Adrenal gland (tissue), 12 donors: ENCODE results near the gene CHD1L. TPM values are rescaled to one million over a fixed set of nuclear protein-coding genes. Genes with fewer than 3 reads are reported as not detected.

Experiments
- DNase-seq, 7 donors: peaks; one replicate each; pipeline ENCODE4 v3.0.0-alpha.2; 2019 to 2020
- H3K27ac ChIP-seq, 5 donors: fragments of 200-600 bp; sonication (generic) in 4 of 5; 1 replicate in 3 of 5; 2 replicates in 2 of 5; pipeline versions ENCODE4 v1.5.1 to v1.8.0; 2016 to 2020; ENCODE audit warnings: mild to moderate bottlenecking in 1 of 5
- H3K27me3 ChIP-seq: fragments of 200-600 bp; 2 replicates; pipeline ENCODE4 v1.8.0; 2021
- H3K36me3 ChIP-seq, 2 donors: fragments of 200-600 bp; replicated peaks in 1 of 2; 1 replicate in 1 of 2; 2 replicates in 1 of 2; pipeline versions ENCODE4 v1.5.1 to v1.8.0; 2018 to 2022
- H3K4me1 ChIP-seq, 2 donors: fragments of 200-600 bp; replicated peaks in 1 of 2; 1 replicate in 1 of 2; 2 replicates in 1 of 2; pipeline versions ENCODE4 v1.5.1 to v1.8.0; 2018 to 2021
- H3K4me3 ChIP-seq, 4 donors: fragments of 200-600 bp; sonication (generic) in 3 of 4; one replicate each; pipeline ENCODE4 v1.5.1; 2016 to 2018
- H3K9me3 ChIP-seq, 3 donors: fragments of 200-600 bp; sonication (generic) in 1 of 3; replicated peaks in 1 of 3; 1 replicate in 2 of 3; 2 replicates in 1 of 3; pipeline versions ENCODE4 v1.5.1 to v1.8.0; 2016 to 2021
- POLR2A ChIP-seq, 2 donors: fragments of 450-650 bp; IDR thresholded peaks; one replicate each; pipeline ENCODE4 v1.6.1; 2017; ENCODE audit warnings: antibody characterized with exemption in 2 of 2, mild to moderate bottlenecking in 2 of 2, moderate library complexity in 1 of 2
- WGBS, 4 donors: extraction: QIAGEN DNeasy Blood & Tissue Kit in 2 of 4; methylation state at CpG; one replicate each; pipeline versions ENCODE4 v1.1.5 to v1.1.7; 2013 to 2017; 5-methylcytosine and 5-hydroxymethylcytosine counted together
- intact Hi-C, 2 donors: fragments of 100-400 bp; cut with DNase I; formaldehyde crosslinking; loops; one replicate each; pipeline versions ENCODE4 v1.14.1 to v1.15.0; 2022 to 2023
- polyA plus RNA-seq, 3 donors: library from polyadenylated mRNA; stranded (reverse); fragments of 200-250 nt in 2 of 3; fragments of 350-450 nt in 1 of 3; fragmentation: Illumina TruSeq in 1 of 3; extraction: RNeasy Lipid Tissue Mini Kit (QIAGEN cat#74804) in 1 of 3; gene quantifications; one replicate each; pipeline ENCODE4 v1.2.3, GENCODE V29; 2013 to 2014
- total RNA-seq, 9 donors: library from RNA; depleted of rRNA in 4 of 9; stranded (reverse); fragments of >200 nt in 4 of 9; fragments of 120-200 nt in 1 of 9; fragmentation: NEBNext Ultra II Directional in 1 of 9; extraction: Animal tissue kit (Norgen Biotek cat#: 25700) in 1 of 9; gene quantifications; one replicate each; pipeline versions ENCODE4 v1.1.0 to v1.2.4, GENCODE V29; 2013 to 2023
- TF ChIP-seq, protein P1 (sequence below), 6 experiments: fragments of 450-650 bp in 4 of 6; fragments of 200-600 bp in 2 of 6; sonication (generic) in 1 of 6; IDR thresholded peaks; 1 replicate in 5 of 6; 2 replicates in 1 of 6; pipeline versions ENCODE4 v1.5.1 to v1.8.0; 2016 to 2021; ENCODE audit warnings: antibody characterized with exemption in 6 of 6, mild to moderate bottlenecking in 2 of 6, moderate library complexity in 1 of 6
- donor health status: healthy with polysubstance abuse.
- donor health status: Bipolar disorder and iron deficiency.
- donor health status: DM: yes; HTN: yes; CAD: no.
- donor health status: DM: no; HTN: no; CAD: no.
- donor health status: DM: no; HTN: no; CAD: no.
- donor health status: DM: yes; HTN: yes; CAD: no.

Gene CHD1L
- total and polyA plus RNA-seq, 12 donors = 11.8 to 28.9 (median 22.6) TPM

DNA sequence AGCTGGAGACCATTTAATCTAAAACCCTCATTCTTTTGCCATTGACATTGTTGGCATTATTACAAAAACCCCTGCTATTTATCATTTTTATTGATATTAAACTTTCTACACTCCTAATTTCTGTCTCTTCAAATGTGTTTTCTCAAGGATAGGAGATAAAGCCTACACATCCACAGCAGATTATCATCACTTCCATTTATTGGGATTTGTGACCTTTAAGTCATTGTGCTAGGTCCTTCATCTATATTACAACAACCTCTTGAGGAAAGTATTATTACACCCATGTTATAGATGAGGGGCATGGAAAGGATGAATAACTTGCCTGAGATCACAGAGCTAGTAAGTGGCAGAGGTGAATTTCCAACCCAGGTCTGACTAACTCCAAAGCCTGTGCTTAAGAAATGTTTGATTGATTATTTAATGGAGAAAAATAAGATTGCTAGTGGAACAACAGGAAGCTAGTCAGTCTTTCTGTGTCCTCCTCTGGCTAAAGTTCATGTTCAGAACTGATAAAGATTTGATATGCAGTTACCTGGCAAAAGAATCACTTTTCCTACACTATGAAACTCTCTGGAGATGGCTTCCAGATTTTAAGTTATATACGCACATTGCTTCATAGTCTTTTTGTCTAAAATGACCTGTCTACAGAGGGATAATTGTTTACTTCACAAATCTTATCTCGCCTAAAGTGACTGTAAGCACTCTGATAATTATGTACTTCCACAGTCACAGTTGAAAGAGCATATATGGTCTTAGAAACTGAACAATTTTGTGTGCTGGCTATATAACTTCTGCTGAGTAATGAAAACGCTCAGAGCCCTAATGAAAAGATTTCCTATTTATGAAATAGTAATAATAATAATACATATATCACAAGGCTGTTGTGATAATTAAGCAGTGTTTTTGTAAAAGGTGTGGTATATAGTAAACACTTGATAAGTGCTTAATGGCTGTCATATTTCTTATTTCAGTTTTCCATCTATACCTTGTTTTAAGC is 32.4 kb upstream of the CHD1L start:
- Histone ChIP-seq H3K36me3 (no peaks in the 10 kb centered on the region), H3K4me3 (no peak overlapping the region), H3K9me3 (no peaks in the 10 kb centered on the region), H3K27me3 (no peaks in the 10 kb centered on the region), H3K27ac (no peak overlapping the region), H3K4me1 (no peaks in the 10 kb centered on the region)
- no peak for DNase-seq
- WGBS, 4 donors = 92 to 98% (median 95%) methylated on average over 3 of the region's 3 CpGs
- intact Hi-C loops = no loop called here
- no peak for TF ChIP-seq POLR2A (IDR thresholded peaks at IDR 0.05)
- TF ChIP-seq, protein P1, sequence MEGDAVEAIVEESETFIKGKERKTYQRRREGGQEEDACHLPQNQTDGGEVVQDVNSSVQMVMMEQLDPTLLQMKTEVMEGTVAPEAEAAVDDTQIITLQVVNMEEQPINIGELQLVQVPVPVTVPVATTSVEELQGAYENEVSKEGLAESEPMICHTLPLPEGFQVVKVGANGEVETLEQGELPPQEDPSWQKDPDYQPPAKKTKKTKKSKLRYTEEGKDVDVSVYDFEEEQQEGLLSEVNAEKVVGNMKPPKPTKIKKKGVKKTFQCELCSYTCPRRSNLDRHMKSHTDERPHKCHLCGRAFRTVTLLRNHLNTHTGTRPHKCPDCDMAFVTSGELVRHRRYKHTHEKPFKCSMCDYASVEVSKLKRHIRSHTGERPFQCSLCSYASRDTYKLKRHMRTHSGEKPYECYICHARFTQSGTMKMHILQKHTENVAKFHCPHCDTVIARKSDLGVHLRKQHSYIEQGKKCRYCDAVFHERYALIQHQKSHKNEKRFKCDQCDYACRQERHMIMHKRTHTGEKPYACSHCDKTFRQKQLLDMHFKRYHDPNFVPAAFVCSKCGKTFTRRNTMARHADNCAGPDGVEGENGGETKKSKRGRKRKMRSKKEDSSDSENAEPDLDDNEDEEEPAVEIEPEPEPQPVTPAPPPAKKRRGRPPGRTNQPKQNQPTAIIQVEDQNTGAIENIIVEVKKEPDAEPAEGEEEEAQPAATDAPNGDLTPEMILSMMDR (IDR thresholded peaks at IDR 0.05) = no peak

DNA sequence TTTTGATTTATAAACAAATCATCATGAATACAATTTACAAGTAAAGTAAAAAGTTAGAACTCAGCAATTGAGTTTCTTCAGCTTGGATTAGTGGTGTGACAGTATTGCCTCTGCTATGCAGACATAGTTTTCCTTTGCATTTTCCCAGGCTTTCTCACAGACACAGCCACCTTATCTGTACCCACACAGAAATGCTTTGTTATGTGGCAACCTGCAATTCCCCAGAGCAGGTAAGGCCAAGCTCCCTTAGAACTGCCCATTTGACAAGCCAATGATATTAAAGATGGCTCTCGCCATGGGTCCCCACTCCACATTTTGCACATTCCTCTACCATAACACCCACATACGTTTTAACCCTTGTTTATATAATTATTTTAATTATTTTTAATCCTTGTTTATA is 31.5 kb upstream of the CHD1L start:
- Histone ChIP-seq H3K9me3 (no peaks in the 10 kb centered on the region), H3K4me1 (no peaks in the 10 kb centered on the region), H3K4me3 (no peak overlapping the region), H3K27ac (no peak overlapping the region), H3K27me3 (no peaks in the 10 kb centered on the region), H3K36me3 (no peaks in the 10 kb centered on the region)
- WGBS, 4 donors = 88 to 93% (median 91%) methylated on average over 2 of the region's 2 CpGs
- DNase-seq = no peak
- intact Hi-C loops = no loop called here
- TF ChIP-seq POLR2A (IDR thresholded peaks at IDR 0.05) = no peak
- TF ChIP-seq, protein P1 (IDR thresholded peaks at IDR 0.05) = no peak

DNA sequence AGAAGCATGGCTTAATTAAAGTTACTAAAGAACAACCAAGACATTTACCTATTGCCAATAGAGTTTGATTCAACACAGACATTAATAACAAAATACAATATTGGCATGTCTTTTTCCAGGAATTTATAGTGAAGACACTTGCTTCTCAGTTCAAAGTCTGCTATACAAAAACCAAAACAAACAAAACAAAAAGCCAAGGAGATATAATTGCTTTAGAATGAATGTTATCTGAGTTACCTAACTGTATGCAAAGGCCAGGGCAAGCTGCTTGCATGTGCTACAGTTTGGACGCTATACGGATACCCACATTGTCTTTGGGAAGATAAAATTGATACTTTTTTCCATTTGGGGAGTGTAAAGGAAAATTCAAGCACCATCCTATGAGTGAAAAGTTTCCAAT is 30.9 kb upstream of the CHD1L start:
- TF ChIP-seq, protein P1 (IDR thresholded peaks at IDR 0.05) = no peak
- TF ChIP-seq POLR2A (IDR thresholded peaks at IDR 0.05) = no peak
- intact Hi-C loops = no loop called here
- 94 to 100% (median 99%) methylated on average over 2 of the region's 2 CpGs for WGBS, 4 donors
- no peaks in the 10 kb centered on the region for H3K4me1 ChIP-seq
- H3K27ac ChIP-seq = no peak overlapping the region
- no peak for DNase-seq
- H3K4me3 ChIP-seq = no peak overlapping the region
- no peaks in the 10 kb centered on the region for H3K27me3 ChIP-seq
- no peaks in the 10 kb centered on the region for H3K9me3 ChIP-seq
- no peaks in the 10 kb centered on the region for H3K36me3 ChIP-seq

DNA sequence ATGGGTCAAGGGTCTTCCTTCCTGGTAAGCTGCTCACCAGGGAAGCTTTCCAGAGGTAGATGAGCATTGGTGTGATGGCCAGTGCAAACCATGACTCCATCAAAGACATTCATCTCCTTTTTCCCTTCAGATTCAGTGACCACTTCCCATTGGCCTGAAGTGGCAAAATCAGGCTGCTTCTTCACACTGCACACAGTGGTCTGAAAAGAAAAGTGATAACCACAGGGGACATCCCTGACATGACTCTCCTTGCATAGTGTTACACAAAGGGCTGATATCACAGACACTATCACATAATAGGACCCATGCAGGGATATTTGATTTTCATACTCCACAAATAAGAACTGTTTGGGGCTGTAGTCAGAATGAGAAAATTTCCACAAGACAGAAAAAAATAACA is 29.2 kb upstream of the CHD1L start:
- no peak for TF ChIP-seq POLR2A (IDR thresholded peaks at IDR 0.05)
- TF ChIP-seq, protein P1 (IDR thresholded peaks at IDR 0.05) = no peak
- intact Hi-C loops = no loop called here
- H3K9me3 ChIP-seq = no peaks in the 10 kb centered on the region
- H3K27ac ChIP-seq = no peak overlapping the region
- H3K27me3 ChIP-seq = no peaks in the 10 kb centered on the region
- no peak overlapping the region for H3K4me3 ChIP-seq
- H3K36me3 ChIP-seq = no peaks in the 10 kb centered on the region
- no peak for DNase-seq
- no peaks in the 10 kb centered on the region for H3K4me1 ChIP-seq
